H1 (cell line): ENCODE measurements around the gene RFT1. TPM values are rescaled to one million over a fixed set of nuclear protein-coding genes. Genes with fewer than 3 reads are reported as not detected.

ENCODE experiments used
- CTCF ChIA-PET: fragments of 300-600 bp; sonication (Branson Sonifier 250); formaldehyde crosslinking; loops from one replicate; lab custom pipeline; 2021; ENCODE audit not compliant: partially characterized antibody; lab: Charles Lee
- POLR2A ChIA-PET: fragments of 300-600 bp; sonication (Branson Sonifier 250); formaldehyde crosslinking; loops from one replicate; lab custom pipeline; 2021; ENCODE audit warnings: inconsistent platforms; ENCODE audit not compliant: partially characterized antibody; lab: Charles Lee
- DNase-seq, 2 experiments: peaks; one replicate each; pipeline versions ENCODE4 v3.0.0 to v3.0.0-alpha.2; 2010 to 2022; ENCODE audit warnings: low spot score in 2 of 2, low read depth in 1 of 2, mixed read lengths in 1 of 2
- FAIRE-seq: peaks from 2 replicates; lab custom pipeline; 2011; peaks lifted over from hg19 to GRCh38; lab: Jason Lieb, UNC
- H2AFZ ChIP-seq: 2 replicates; pipeline ENCODE4 v1.8.1; 2012; ENCODE audit warnings: low read length, inconsistent platforms
- H2AK5ac ChIP-seq: 2 replicates; pipeline ENCODE4 v1.6.1; 2013; ENCODE audit warnings: low read depth, low read length
- H2BK120ac ChIP-seq: replicated peaks from 2 replicates; pipeline ENCODE3; 2013; ENCODE audit warnings: low read depth, low read length, inconsistent platforms
- H2BK12ac ChIP-seq: 2 replicates; pipeline ENCODE4 v1.6.1; 2013; ENCODE audit warnings: low read depth, low read length
- H2BK15ac ChIP-seq: 2 replicates; pipeline ENCODE4 v1.6.1; 2013; ENCODE audit warnings: low read length
- H2BK20ac ChIP-seq: 2 replicates; pipeline ENCODE4 v1.6.1; 2013; ENCODE audit warnings: low read length
- H2BK5ac ChIP-seq: 2 replicates; pipeline ENCODE4 v1.6.1; 2013; ENCODE audit warnings: low read depth, low read length
- H3K14ac ChIP-seq: 2 replicates; pipeline ENCODE4 v1.6.1; 2013; ENCODE audit warnings: inconsistent platforms; ENCODE audit not compliant: insufficient read length
- H3K18ac ChIP-seq: 2 replicates; pipeline ENCODE4 v1.6.1; 2013; ENCODE audit warnings: low read length; ENCODE audit errors: extremely low read depth
- H3K23ac ChIP-seq: 2 replicates; pipeline ENCODE4 v1.6.1; 2013; ENCODE audit warnings: inconsistent platforms; ENCODE audit not compliant: insufficient read length
- H3K23me2 ChIP-seq: 2 replicates; pipeline ENCODE4 v1.6.1; 2013; ENCODE audit warnings: low read depth, low read length
- H3K27ac ChIP-seq: 2 replicates; pipeline ENCODE4 v1.6.1; 2011; ENCODE audit warnings: low read depth, low read length, inconsistent platforms
- H3K27me3 ChIP-seq, 4 experiments: replicated peaks in 1 of 4; 1 replicate in 1 of 4; 2 replicates in 3 of 4; pipeline versions ENCODE4 v1.6.1 to v1.8.1; 2011 to 2013; ENCODE audit warnings: low read length in 3 of 4, mild to moderate bottlenecking in 3 of 4, inconsistent platforms in 2 of 4, mixed read lengths in 2 of 4, moderate library complexity in 1 of 4; ENCODE audit not compliant: control insufficient read depth in 3 of 4, insufficient read depth in 3 of 4; ENCODE audit errors: extremely low read depth in 1 of 4
- H3K36me3 ChIP-seq, 4 experiments: 2 replicates each; pipeline versions ENCODE4 v1.6.1 to v1.8.1; 2011 to 2013; ENCODE audit warnings: mild to moderate bottlenecking in 4 of 4, low read length in 3 of 4, moderate library complexity in 2 of 4, control low read depth in 1 of 4, inconsistent platforms in 1 of 4; ENCODE audit not compliant: insufficient read depth in 4 of 4, control insufficient read depth in 2 of 4
- H3K4ac ChIP-seq: replicated peaks from 2 replicates; pipeline ENCODE3; 2013; ENCODE audit warnings: low read length, low read depth, mixed read lengths, inconsistent platforms; ENCODE audit not compliant: insufficient read length
- H3K4me1 ChIP-seq, 4 experiments: replicated peaks in 1 of 4; 1 replicate in 1 of 4; 2 replicates in 3 of 4; pipeline versions ENCODE4 v1.6.1 to v1.8.1; 2011 to 2013; ENCODE audit warnings: low read length in 3 of 4, inconsistent platforms in 2 of 4, mixed read lengths in 1 of 4; ENCODE audit not compliant: insufficient read depth in 4 of 4, control insufficient read depth in 3 of 4
- H3K4me2 ChIP-seq, 2 experiments: 2 replicates each; pipeline versions ENCODE4 v1.6.1 to v1.8.1; 2011 to 2013; ENCODE audit warnings: low read depth in 2 of 2, low read length in 2 of 2, control low read depth in 1 of 2, inconsistent platforms in 1 of 2, mild to moderate bottlenecking in 1 of 2; ENCODE audit not compliant: insufficient read depth in 1 of 2
- H3K4me3 ChIP-seq, 4 experiments: fragments of 200-600, 300-600 bp in 1 of 4; sonication (generic), shearing (Covaris generic), sonication (Bioruptor Twin) in 1 of 4; 2 replicates each; pipeline versions ENCODE4 v1.5.1 to v1.8.1; 2011 to 2016; ENCODE audit warnings: low read length in 4 of 4, low read depth in 3 of 4, control low read depth in 2 of 4, inconsistent platforms in 2 of 4, mild to moderate bottlenecking in 2 of 4, mixed read lengths in 1 of 4, moderate library complexity in 1 of 4; ENCODE audit not compliant: insufficient read depth in 2 of 4; ENCODE audit errors: extremely low read depth in 1 of 4
- H3K56ac ChIP-seq: replicated peaks from 2 replicates; pipeline ENCODE3; 2013; ENCODE audit warnings: low read depth, mild to moderate bottlenecking, mixed read lengths, low read length, inconsistent platforms; ENCODE audit not compliant: insufficient read length
- H3K79me1 ChIP-seq: 2 replicates; pipeline ENCODE4 v1.6.1; 2013; ENCODE audit warnings: low read depth, low read length, control low read depth
- H3K79me2 ChIP-seq, 2 experiments: 2 replicates each; pipeline versions ENCODE4 v1.6.1 to v1.8.1; 2012 to 2013; ENCODE audit warnings: low read length in 2 of 2, mild to moderate bottlenecking in 2 of 2, inconsistent platforms in 1 of 2; ENCODE audit not compliant: insufficient read depth in 2 of 2, control insufficient read depth in 1 of 2
- H3K9ac ChIP-seq, 4 experiments: replicated peaks in 1 of 4; 1 replicate in 1 of 4; 2 replicates in 3 of 4; pipeline versions ENCODE4 v1.6.1 to v1.8.1; 2011 to 2013; ENCODE audit warnings: low read depth in 3 of 4, low read length in 3 of 4, control low read depth in 2 of 4, mild to moderate bottlenecking in 2 of 4, moderate library complexity in 2 of 4, inconsistent platforms in 1 of 4; ENCODE audit errors: extremely low read depth in 1 of 4
- H3K9me3 ChIP-seq, 2 experiments: 2 replicates each; pipeline versions ENCODE4 v1.6.1 to v1.8.1; 2012 to 2013; ENCODE audit warnings: mild to moderate bottlenecking in 2 of 2, moderate library complexity in 2 of 2, control low read depth in 1 of 2, inconsistent platforms in 1 of 2, low read depth in 1 of 2, low read length in 1 of 2, mixed read lengths in 1 of 2; ENCODE audit not compliant: insufficient read depth in 2 of 2
- H4K20me1 ChIP-seq, 2 experiments: replicated peaks in 1 of 2; 2 replicates each; pipeline versions ENCODE3 to v1.8.1; 2011 to 2013; ENCODE audit warnings: inconsistent platforms in 2 of 2, low read length in 2 of 2, mild to moderate bottlenecking in 1 of 2; ENCODE audit not compliant: insufficient read depth in 2 of 2, control insufficient read depth in 1 of 2
- H4K5ac ChIP-seq: 2 replicates; pipeline ENCODE4 v1.6.1; 2013; ENCODE audit warnings: low read length, low read depth, mixed read lengths, inconsistent platforms; ENCODE audit not compliant: insufficient read length
- H4K8ac ChIP-seq: 2 replicates; pipeline ENCODE4 v1.8.0; 2013; ENCODE audit warnings: mild to moderate bottlenecking, moderate library complexity, low read length, inconsistent platforms; ENCODE audit not compliant: insufficient read depth; ENCODE audit errors: extremely low read depth
- H4K91ac ChIP-seq: replicated peaks from 2 replicates; pipeline ENCODE3; 2013; ENCODE audit warnings: low read length, mixed read lengths, inconsistent platforms; ENCODE audit not compliant: insufficient read length
- BACH1 ChIP-seq: IDR thresholded peaks from 2 replicates; pipeline ENCODE4 v1.6.1; 2012; ENCODE audit warnings: low read length, improper control_type of control experiment
- WGBS, 2 experiments: shearing (Covaris generic) in 1 of 2; methylation state at CpG; one replicate each; pipeline versions ENCODE4 v1.1.6 to v1.1.7; 2013 to 2015; ENCODE audit warnings: low lambda C conversion rate in 2 of 2, mixed read lengths in 2 of 2, inconsistent platforms in 1 of 2, low coverage in 1 of 2, missing lambda C conversion rate in 1 of 2; ENCODE audit not compliant: insufficient replicate concordance in 2 of 2, insufficient coverage in 1 of 2, insufficient read length in 1 of 2; ENCODE audit errors: extremely low coverage in 1 of 2, missing lambda C conversion rate in 1 of 2; 5-methylcytosine and 5-hydroxymethylcytosine counted together
- polyA plus RNA-seq, 7 experiments: library from polyadenylated mRNA; depleted of rRNA in 3 of 7; stranded (reverse) in 5 of 7; unstranded in 2 of 7; fragments of >200 nt in 5 of 7; fragments of 200-250 nt in 2 of 7; gene quantifications; 1 replicate in 5 of 7; 2 replicates in 1 of 7; 4 replicates in 1 of 7; pipeline versions ENCODE4 v1.2.1 to v1.2.3, GENCODE V29; 2011 to 2013; ENCODE audit warnings: missing spikeins in 2 of 7, mixed read lengths in 2 of 7
- total RNA-seq: library from RNA; stranded (reverse); fragmentation: NEBNext Ultra II Directional; extraction: Animal tissue kit (Norgen Biotek cat#: 25700); gene quantifications from 2 replicates; pipeline ENCODE4 v1.2.1, GENCODE V29; 2021

RFT1 gene
- total and polyA plus RNA-seq, 2 of the 8 experiments (the other 6 are each of a cell fraction or from before 2014, with no cell fraction given): 27.7 to 42.4 TPM

DNA sequence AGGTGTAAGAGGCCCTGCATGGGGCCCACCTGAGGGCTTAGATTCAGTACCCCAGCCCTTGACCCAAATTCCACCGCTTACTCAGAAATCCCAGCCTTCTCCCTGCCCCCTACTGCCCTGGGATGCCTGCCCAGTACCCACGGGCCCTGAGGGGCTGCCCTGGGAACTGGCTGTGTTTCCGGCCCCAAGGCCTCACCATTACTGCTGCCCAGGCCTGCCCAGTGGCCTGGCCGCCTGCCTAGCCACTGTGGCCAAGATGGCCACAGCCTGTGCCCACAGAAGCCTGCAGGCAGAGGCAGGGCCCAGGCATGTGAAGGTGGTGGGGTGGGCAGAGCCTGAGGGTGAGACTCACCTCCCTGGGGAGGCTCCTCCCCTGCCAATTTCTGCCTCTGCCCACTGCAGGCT is 24.6 kb upstream of the RFT1 start:
- 98% methylated on average over 4 of the region's 4 CpGs; no CpG with 5 or more reads in 1 of the 2 experiments for WGBS, 2 experiments
- TF ChIP-seq BACH1: no peak
- H4K8ac ChIP-seq: peak overlapping the region; percentile 66; the same call in 1 of the 2 replicates
- H2AFZ ChIP-seq: no peak overlapping the region
- H3K9me3 ChIP-seq: no peaks in the 10 kb centered on the region
- H3K14ac ChIP-seq: no peak overlapping the region
- H2BK5ac ChIP-seq: no peak overlapping the region
- H2BK120ac ChIP-seq: no peak overlapping the region
- H3K27me3 ChIP-seq: peaks cover 0 to 12% (median 2%) of the 10 kb centered on the region in 4 experiments; a peak in 3 of 7 replicates
- DNase-seq: no peak
- H4K20me1 ChIP-seq: no peaks in the 10 kb centered on the region
- H2AK5ac ChIP-seq: no peak overlapping the region
- no peak overlapping the region for H3K18ac ChIP-seq
- no peaks in the 10 kb centered on the region for H3K36me3 ChIP-seq
- no peak overlapping the region for H4K5ac ChIP-seq
- CTCF ChIA-PET: interaction anchor here (1.0 to 4.5 kb wide), 3 partner anchors 15 to 41 kb away, joined by 3 to 21 read pairs (median 4); no protein-coding TSS in a partner anchor
- H3K56ac ChIP-seq: no peak overlapping the region
- H4K91ac ChIP-seq: no peak overlapping the region
- H2BK15ac ChIP-seq: no peak overlapping the region
- H3K4me3 ChIP-seq: no peak overlapping the region
- H3K79me1 ChIP-seq: no peaks in the 10 kb centered on the region
- H3K4me1 ChIP-seq: peaks cover 0 to 20% (median 13%) of the 10 kb centered on the region in 4 experiments; a peak in 6 of 7 replicates
- no peak overlapping the region for H3K23ac ChIP-seq
- H3K4me2 ChIP-seq: no peak overlapping the region
- FAIRE-seq: no peak
- no peak overlapping the region for H2BK20ac ChIP-seq
- POLR2A ChIA-PET: interaction anchor here (7.4 kb wide), 1 partner anchor 15 kb away, joined by 56 read pairs; no protein-coding TSS in a partner anchor
- peaks cover 3% of the 10 kb centered on the region for H3K23me2 ChIP-seq
- no peak overlapping the region for H3K9ac ChIP-seq
- no peaks in the 10 kb centered on the region for H3K79me2 ChIP-seq
- H3K4ac ChIP-seq: no peak overlapping the region
- H3K27ac ChIP-seq: no peak overlapping the region
- no peak overlapping the region for H2BK12ac ChIP-seq
